ENCODE results near the gene REV1.

- no peak for TF ChIP-seq CTCF (IDR thresholded peaks at IDR 0.05; ENCODE audit: insufficient read depth, low read depth, low read length)
- TF ChIP-seq EZH2 (IDR thresholded peaks at IDR 0.05; ENCODE audit: insufficient read depth, low read length): no peak
Observed at GRCh38 chr2:99507937-99508818, 18.4 kb upstream of the REV1 start.

Data from astrocyte (in vitro differentiated cells and primary cell).